Lower leg skin (tissue), 4 donors: ENCODE measurements around the gene CLASP1. TPM values are rescaled to one million over a fixed set of nuclear protein-coding genes. Genes with fewer than 3 reads are reported as not detected.

Experiments used
- DNase-seq, 2 donors: peaks; one replicate each; pipeline ENCODE4 v3.0.0-alpha.2; 2019; ENCODE audit warnings: low spot score in 2 of 2
- H3K4me3 ChIP-seq: fragments of 200-600 bp; sonication (generic); 2 replicates; pipeline ENCODE4 v1.5.1; 2017; ENCODE audit warnings: mild to moderate bottlenecking, low read depth; ENCODE audit not compliant: poor library complexity, severe bottlenecking
- POLR2A ChIP-seq, 2 donors: fragments of 450-650 bp; IDR thresholded peaks; one replicate each; pipeline ENCODE4 v1.6.1; 2016 to 2017; ENCODE audit warnings: antibody characterized with exemption in 2 of 2, mild to moderate bottlenecking in 1 of 2, moderate library complexity in 1 of 2
- WGBS, 2 donors: methylation state at CpG; one replicate each; pipeline ENCODE4 v1.1.5; 2018; 5-methylcytosine and 5-hydroxymethylcytosine counted together
- intact Hi-C: fragments of 100-400 bp; cut with DNase I; formaldehyde crosslinking; loops from one replicate; pipeline ENCODE4 v1.15.0; 2023; ENCODE audit warnings: low total_unique reads
- total RNA-seq, 4 donors: library from RNA; depleted of rRNA; stranded (reverse); fragments of >200 nt; gene quantifications; one replicate each; pipeline ENCODE4 v1.1.0, GENCODE V29; 2016
- TF ChIP-seq, protein P1 (sequence below), 3 donors: fragments of 450-650 bp; IDR thresholded peaks; one replicate each; pipeline ENCODE4 v1.5.1; 2016; ENCODE audit warnings: antibody characterized with exemption in 3 of 3, mild to moderate bottlenecking in 3 of 3, moderate library complexity in 2 of 3

Gene CLASP1
- total RNA-seq, 4 donors from 2014 or later = 56.8 to 88.4 (median 69.0) TPM

DNA sequence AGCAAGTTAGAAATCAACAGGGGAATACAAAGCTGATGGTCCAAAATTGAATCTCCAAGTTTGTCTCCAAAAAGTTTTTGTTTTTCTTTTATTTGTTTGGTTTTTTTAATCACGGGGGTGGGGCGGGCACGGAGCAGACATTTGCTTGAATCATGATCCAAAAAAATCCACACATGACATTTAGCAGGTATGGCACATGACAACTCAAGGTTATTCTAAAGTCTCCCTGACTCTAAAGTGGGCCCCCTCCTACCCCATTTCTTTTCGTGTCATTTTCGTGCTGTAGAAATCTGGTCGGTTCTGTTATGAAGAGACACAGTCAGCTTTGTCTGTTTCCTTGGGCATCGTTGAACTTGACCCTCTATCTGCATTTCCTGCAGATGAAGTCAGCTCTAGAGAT is 104.0 kb downstream of the CLASP1 start:
- 82 to 86% methylated on average over 7 of the region's 7 CpGs for WGBS, 2 donors
- H3K4me3 ChIP-seq = no peak overlapping the region
- TF ChIP-seq, protein P1, sequence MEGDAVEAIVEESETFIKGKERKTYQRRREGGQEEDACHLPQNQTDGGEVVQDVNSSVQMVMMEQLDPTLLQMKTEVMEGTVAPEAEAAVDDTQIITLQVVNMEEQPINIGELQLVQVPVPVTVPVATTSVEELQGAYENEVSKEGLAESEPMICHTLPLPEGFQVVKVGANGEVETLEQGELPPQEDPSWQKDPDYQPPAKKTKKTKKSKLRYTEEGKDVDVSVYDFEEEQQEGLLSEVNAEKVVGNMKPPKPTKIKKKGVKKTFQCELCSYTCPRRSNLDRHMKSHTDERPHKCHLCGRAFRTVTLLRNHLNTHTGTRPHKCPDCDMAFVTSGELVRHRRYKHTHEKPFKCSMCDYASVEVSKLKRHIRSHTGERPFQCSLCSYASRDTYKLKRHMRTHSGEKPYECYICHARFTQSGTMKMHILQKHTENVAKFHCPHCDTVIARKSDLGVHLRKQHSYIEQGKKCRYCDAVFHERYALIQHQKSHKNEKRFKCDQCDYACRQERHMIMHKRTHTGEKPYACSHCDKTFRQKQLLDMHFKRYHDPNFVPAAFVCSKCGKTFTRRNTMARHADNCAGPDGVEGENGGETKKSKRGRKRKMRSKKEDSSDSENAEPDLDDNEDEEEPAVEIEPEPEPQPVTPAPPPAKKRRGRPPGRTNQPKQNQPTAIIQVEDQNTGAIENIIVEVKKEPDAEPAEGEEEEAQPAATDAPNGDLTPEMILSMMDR (IDR thresholded peaks at IDR 0.05) = no peak
- TF ChIP-seq POLR2A (IDR thresholded peaks at IDR 0.05) = no peak
- no peak for DNase-seq
- intact Hi-C loops = no loop called here

- DNase-seq = no peak
- 70 to 74% methylated on average over 7 of the region's 7 CpGs for WGBS, 2 donors
- H3K4me3 ChIP-seq = no peak overlapping the region
- intact Hi-C loops = no loop called here
- TF ChIP-seq, protein P1 (IDR thresholded peaks at IDR 0.05) = no peak
- TF ChIP-seq POLR2A (IDR thresholded peaks at IDR 0.05) = no peak
These were observed 107.8 kb downstream of the CLASP1 start for GRCh38 chr2:121541495-121541894.

GRCh38 chr2:121539750-121540469 is 109.4 kb downstream of the CLASP1 start:
- intact Hi-C loops = loop anchor here (10.0 kb wide), 1 partner anchor 185 kb away; no protein-coding TSS in a partner anchor
- 58 to 62% methylated on average over 4 of the region's 4 CpGs for WGBS, 2 donors
- TF ChIP-seq, protein P1 (IDR thresholded peaks at IDR 0.05) = no peak
- TF ChIP-seq POLR2A (IDR thresholded peaks at IDR 0.05) = no peak

DNA sequence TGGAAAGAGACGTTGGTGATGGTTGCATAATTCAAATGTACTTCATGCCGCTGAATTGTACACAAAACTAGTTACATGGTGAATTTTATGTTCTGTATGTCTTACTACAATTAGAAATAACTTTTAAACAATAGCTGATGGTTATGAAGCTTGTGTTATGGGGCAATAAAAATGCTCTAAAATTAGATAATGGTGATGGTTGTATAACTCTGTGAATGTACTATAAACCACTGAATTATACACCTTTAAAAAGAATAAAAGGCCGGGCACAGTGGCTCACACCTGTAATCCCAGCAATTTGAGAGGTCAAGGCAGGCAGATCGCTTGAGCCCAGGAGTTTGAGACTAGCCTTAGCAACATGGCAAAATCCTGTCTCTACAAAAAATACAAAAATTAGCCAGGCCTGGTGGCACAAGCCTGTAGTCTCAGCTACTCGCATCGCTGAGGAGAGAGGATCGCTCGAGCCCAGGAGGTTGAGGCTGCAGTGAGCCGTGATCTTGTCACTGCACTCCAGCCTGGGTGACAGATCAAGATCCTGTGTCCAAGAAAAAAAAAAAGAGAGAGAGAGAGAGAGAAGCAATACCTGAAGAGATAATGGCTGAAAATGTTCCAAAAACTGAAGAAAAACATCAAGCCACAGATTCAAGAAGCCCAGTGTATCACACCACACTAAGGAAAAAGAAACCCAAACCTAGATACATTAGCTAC is 112.3 kb downstream of the CLASP1 start:
- intact Hi-C loops = loop anchor here (10.0 kb wide), 1 partner anchor 188 kb away; no protein-coding TSS in a partner anchor
- 88 to 91% methylated on average over 9 of the region's 9 CpGs for WGBS, 2 donors
- no peak overlapping the region for H3K4me3 ChIP-seq
- no peak for TF ChIP-seq POLR2A (IDR thresholded peaks at IDR 0.05)
- TF ChIP-seq, protein P1 (IDR thresholded peaks at IDR 0.05) = no peak
- no peak for DNase-seq

More at GRCh38 chr2:121539750-121540469, 109.4 kb downstream of the CLASP1 start:
- no peak for DNase-seq
- no peak overlapping the region for H3K4me3 ChIP-seq

GRCh38 chr2:121536347-121536746 is 112.9 kb downstream of the CLASP1 start:
- TF ChIP-seq, protein P1 (IDR thresholded peaks at IDR 0.05) = no peak
- no peak for TF ChIP-seq POLR2A (IDR thresholded peaks at IDR 0.05)
- H3K4me3 ChIP-seq = no peak overlapping the region
- intact Hi-C loops = loop anchor here (10.0 kb wide), 1 partner anchor 188 kb away; no protein-coding TSS in a partner anchor
- 78 to 85% methylated on average over 1 of the region's 1 CpG for WGBS, 2 donors
- DNase-seq = no peak
